ENCODE data around the gene ZG16. TPM values are rescaled to one million over a fixed set of nuclear protein-coding genes. Genes with fewer than 3 reads are reported as not detected.
A peak's percentile ranks its signal among the peaks of the same experiment; 100 is the strongest.
"Not testable (repeated sequence)": the region's sequence is repeated elsewhere in the genome, so short reads cannot be mapped to it uniquely, and the experiment has no call there.

Gene ZG16
- total RNA-seq, 1 experiment from 2014 or later = not detected

DNA sequence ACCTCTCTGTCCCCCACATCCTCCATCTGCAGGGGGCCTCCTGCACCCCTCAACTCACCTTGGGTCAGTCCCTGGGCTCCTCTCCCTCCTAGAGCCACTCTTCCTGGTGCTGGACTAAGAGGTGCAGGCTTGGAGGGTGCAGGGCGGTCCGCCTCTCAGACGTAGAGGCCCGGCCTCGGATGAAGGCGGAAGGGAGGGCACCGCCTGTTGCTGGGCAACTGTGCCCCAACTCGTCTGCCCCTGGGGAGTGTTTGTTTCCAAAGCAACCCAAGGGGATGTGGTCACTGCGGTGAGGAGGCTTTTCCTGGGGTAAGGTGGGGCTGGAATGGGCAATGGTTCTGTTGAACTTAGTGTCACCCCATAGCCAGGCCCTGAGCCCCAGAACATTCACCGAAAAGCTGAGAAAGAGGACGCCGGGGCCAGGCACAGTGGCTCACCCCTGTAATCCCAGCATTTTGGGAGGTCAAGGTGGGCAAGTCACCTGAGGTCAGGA is 32.2 kb upstream of the ZG16 start, which contains the start of gene C16orf54:
Gene C16orf54, minus strand, starts transcription at position 138 of the 493 bp plus-strand sequence. CDS start 1,039 bp downstream, outside the sequence.
- H3K4me3 ChIP-seq (ENCODE audit: low read length) = peak within 1 kb of the TSS; percentile 47; the same call in 1 of the 2 replicates
- no peak within 1 kb of the TSS for H3K27ac ChIP-seq (ENCODE audit: low read length)
- peak within 1 kb of the TSS; percentile 26 for H3K4me2 ChIP-seq (ENCODE audit: low read depth, low read length, poor library complexity, severe bottlenecking)
- H3K9ac ChIP-seq (ENCODE audit: low read length) = peak within 1 kb of the TSS; percentile 57
- H2AFZ ChIP-seq (ENCODE audit: low read length) = peak within 1 kb of the TSS; percentile 80; the same call in 1 of the 2 replicates
- H3K79me2 ChIP-seq (ENCODE audit: low read length) = no peaks in the 10 kb centered on the region
- H3K27me3 ChIP-seq (ENCODE audit: low read length) = no peaks in the 10 kb centered on the region
- no peaks in the 10 kb centered on the region for H3K9me2 ChIP-seq (replicated peaks; ENCODE audit: insufficient read depth, low read length)
- H3K9me3 ChIP-seq (ENCODE audit: low read length) = no peaks in the 10 kb centered on the region
- DNase-seq = peak; percentile 62
- peaks cover 6% of the 10 kb centered on the region for H3K4me1 ChIP-seq (ENCODE audit: low read length)
- H3K36me3 ChIP-seq (ENCODE audit: insufficient read depth, low read length) = no peaks in the 10 kb centered on the region
- no peaks in the 10 kb centered on the region for H4K20me1 ChIP-seq (ENCODE audit: insufficient read depth, low read depth, low read length)

GRCh38 chr16:29746518-29746917 is 31.5 kb upstream of the ZG16 start:
- H3K27me3 ChIP-seq (ENCODE audit: low read length); H3K4me2 ChIP-seq (ENCODE audit: low read depth, low read length, poor library complexity, severe bottlenecking); H3K27ac ChIP-seq (ENCODE audit: low read length): not testable (repeated sequence)

GRCh38 chr16:29747947-29748759 is 29.9 kb upstream of the ZG16 start:
- DNase-seq = no peak
- H3K36me3 ChIP-seq (ENCODE audit: insufficient read depth, low read length) = no peaks in the 10 kb centered on the region
- no peaks in the 10 kb centered on the region for H4K20me1 ChIP-seq (ENCODE audit: insufficient read depth, low read depth, low read length)
- H3K27me3 ChIP-seq (ENCODE audit: low read length) = no peaks in the 10 kb centered on the region
- no peak overlapping the region for H3K4me2 ChIP-seq (ENCODE audit: low read depth, low read length, poor library complexity, severe bottlenecking)
- H3K4me3 ChIP-seq (ENCODE audit: low read length) = no peak overlapping the region
- H3K79me2 ChIP-seq (ENCODE audit: low read length) = no peaks in the 10 kb centered on the region
- H2AFZ ChIP-seq (ENCODE audit: low read length) = no peak overlapping the region
- H3K27ac ChIP-seq (ENCODE audit: low read length) = no peak overlapping the region
- no peak overlapping the region for H3K9ac ChIP-seq (ENCODE audit: low read length)
- H3K9me3 ChIP-seq (ENCODE audit: low read length) = no peaks in the 10 kb centered on the region
- H3K9me2 ChIP-seq (replicated peaks; ENCODE audit: insufficient read depth, low read length) = no peaks in the 10 kb centered on the region
- peaks cover 6% of the 10 kb centered on the region for H3K4me1 ChIP-seq (ENCODE audit: low read length)

More at GRCh38 chr16:29746518-29746917, 31.5 kb upstream of the ZG16 start:
- not testable (repeated sequence) for H3K9me3 ChIP-seq (ENCODE audit: low read length); H3K9me2 ChIP-seq (replicated peaks; ENCODE audit: insufficient read depth, low read length); H3K4me1 ChIP-seq (ENCODE audit: low read length); H3K9ac ChIP-seq (ENCODE audit: low read length); H3K4me3 ChIP-seq (ENCODE audit: low read length); H3K79me2 ChIP-seq (ENCODE audit: low read length); DNase-seq; H4K20me1 ChIP-seq (ENCODE audit: insufficient read depth, low read depth, low read length); H2AFZ ChIP-seq (ENCODE audit: low read length); H3K36me3 ChIP-seq (ENCODE audit: insufficient read depth, low read length)

- not testable (repeated sequence) for H3K9me2 ChIP-seq (replicated peaks; ENCODE audit: insufficient read depth, low read length); H3K27me3 ChIP-seq (ENCODE audit: low read length); H2AFZ ChIP-seq (ENCODE audit: low read length); H3K9me3 ChIP-seq (ENCODE audit: low read length); H3K4me3 ChIP-seq (ENCODE audit: low read length); H3K4me1 ChIP-seq (ENCODE audit: low read length); H3K36me3 ChIP-seq (ENCODE audit: insufficient read depth, low read length); H3K4me2 ChIP-seq (ENCODE audit: low read depth, low read length, poor library complexity, severe bottlenecking); H3K27ac ChIP-seq (ENCODE audit: low read length); H4K20me1 ChIP-seq (ENCODE audit: insufficient read depth, low read depth, low read length); DNase-seq; H3K9ac ChIP-seq (ENCODE audit: low read length); H3K79me2 ChIP-seq (ENCODE audit: low read length)
These were observed 29.3 kb upstream of the ZG16 start for GRCh38 chr16:29748760-29749149.

DNA sequence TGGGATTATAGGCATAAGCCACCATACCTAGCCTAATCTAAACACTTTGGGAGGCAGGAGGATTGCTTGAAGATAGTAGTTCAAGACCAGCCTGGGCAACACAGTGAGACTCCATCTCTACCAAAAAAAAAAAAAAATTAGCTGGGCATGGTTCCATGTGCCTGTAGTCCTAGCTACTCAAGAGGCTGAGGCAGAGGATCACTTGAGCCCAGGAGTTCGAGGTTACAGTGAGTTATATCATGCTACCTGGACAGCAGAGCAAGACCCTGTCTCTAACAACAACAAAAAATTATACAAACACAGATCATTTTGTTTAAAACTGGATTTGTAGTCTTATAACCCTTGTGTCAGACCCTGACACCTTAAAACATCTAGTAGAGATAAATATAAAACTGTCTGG is 24.5 kb upstream of the ZG16 start:
- Histone ChIP-seq H3K9me3 (ENCODE audit: low read length) (no peaks in the 10 kb centered on the region), H4K20me1 (ENCODE audit: insufficient read depth, low read depth, low read length) (no peaks in the 10 kb centered on the region), H3K79me2 (ENCODE audit: low read length) (no peaks in the 10 kb centered on the region), H3K27me3 (ENCODE audit: low read length) (no peaks in the 10 kb centered on the region), H3K36me3 (ENCODE audit: insufficient read depth, low read length) (no peaks in the 10 kb centered on the region), H3K9ac (ENCODE audit: low read length) (no peak overlapping the region), H2AFZ (ENCODE audit: low read length) (no peak overlapping the region), H3K9me2 (replicated peaks; ENCODE audit: insufficient read depth, low read length) (no peaks in the 10 kb centered on the region), H3K4me2 (ENCODE audit: low read depth, low read length, poor library complexity, severe bottlenecking) (no peak overlapping the region), H3K4me1 (ENCODE audit: low read length) (peaks cover 2% of the 10 kb centered on the region; the same call in 1 of the 2 replicates), H3K27ac (ENCODE audit: low read length) (no peak overlapping the region), H3K4me3 (ENCODE audit: low read length) (no peak overlapping the region)
- no peak for DNase-seq

- no peak overlapping the region for H3K27ac ChIP-seq (ENCODE audit: low read length)
- H4K20me1 ChIP-seq (ENCODE audit: insufficient read depth, low read depth, low read length) = no peaks in the 10 kb centered on the region
- no peaks in the 10 kb centered on the region for H3K9me2 ChIP-seq (replicated peaks; ENCODE audit: insufficient read depth, low read length)
- no peaks in the 10 kb centered on the region for H3K27me3 ChIP-seq (ENCODE audit: low read length)
- H3K9ac ChIP-seq (ENCODE audit: low read length) = no peak overlapping the region
- DNase-seq = no peak
- H3K4me2 ChIP-seq (ENCODE audit: low read depth, low read length, poor library complexity, severe bottlenecking) = no peak overlapping the region
- H3K36me3 ChIP-seq (ENCODE audit: insufficient read depth, low read length) = no peaks in the 10 kb centered on the region
- H3K9me3 ChIP-seq (ENCODE audit: low read length) = no peaks in the 10 kb centered on the region
- no peak overlapping the region for H2AFZ ChIP-seq (ENCODE audit: low read length)
- no peaks in the 10 kb centered on the region for H3K79me2 ChIP-seq (ENCODE audit: low read length)
- H3K4me1 ChIP-seq (ENCODE audit: low read length) = peaks cover 2% of the 10 kb centered on the region; the same call in 1 of the 2 replicates
- no peak overlapping the region for H3K4me3 ChIP-seq (ENCODE audit: low read length)
These were observed 21.4 kb upstream of the ZG16 start for GRCh38 chr16:29756654-29757053.

- not testable (repeated sequence) for H2AFZ ChIP-seq (ENCODE audit: low read length); H3K79me2 ChIP-seq (ENCODE audit: low read length); H4K20me1 ChIP-seq (ENCODE audit: insufficient read depth, low read depth, low read length); DNase-seq; H3K4me1 ChIP-seq (ENCODE audit: low read length); H3K9ac ChIP-seq (ENCODE audit: low read length); H3K9me3 ChIP-seq (ENCODE audit: low read length); H3K9me2 ChIP-seq (replicated peaks; ENCODE audit: insufficient read depth, low read length); H3K4me3 ChIP-seq (ENCODE audit: low read length); H3K4me2 ChIP-seq (ENCODE audit: low read depth, low read length, poor library complexity, severe bottlenecking); H3K27ac ChIP-seq (ENCODE audit: low read length); H3K27me3 ChIP-seq (ENCODE audit: low read length); H3K36me3 ChIP-seq (ENCODE audit: insufficient read depth, low read length)
These were observed 21.0 kb upstream of the ZG16 start for GRCh38 chr16:29757086-29757485.

DNA sequence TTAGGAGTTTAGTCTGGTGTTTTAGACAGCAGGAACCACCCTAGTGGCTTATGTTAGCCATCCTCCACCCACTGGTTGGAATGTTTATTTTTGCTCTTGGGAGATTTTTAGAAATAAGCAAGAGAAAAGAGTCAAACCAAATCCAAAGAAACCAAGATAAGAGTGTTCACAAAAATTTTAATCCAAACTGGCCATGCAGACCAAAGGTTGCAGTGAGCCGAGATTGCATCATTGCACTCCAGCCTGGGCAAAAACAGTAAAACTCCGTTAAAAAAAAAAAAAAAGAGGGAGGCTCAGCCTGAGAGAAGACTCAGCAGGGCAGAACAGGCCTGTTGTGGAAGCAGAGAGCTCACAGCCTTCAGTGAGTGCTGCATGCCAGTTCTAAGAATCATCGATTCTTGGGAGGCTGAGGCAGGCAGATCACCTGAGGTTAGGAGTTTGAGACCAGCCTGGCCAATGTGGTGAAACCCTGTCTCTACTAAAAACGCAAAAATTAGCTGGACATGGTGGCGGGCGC is 20.0 kb upstream of the ZG16 start:
- H2AFZ ChIP-seq (ENCODE audit: low read length) = no peak overlapping the region
- no peaks in the 10 kb centered on the region for H3K79me2 ChIP-seq (ENCODE audit: low read length)
- no peak overlapping the region for H3K27ac ChIP-seq (ENCODE audit: low read length)
- H3K36me3 ChIP-seq (ENCODE audit: insufficient read depth, low read length) = no peaks in the 10 kb centered on the region
- no peak overlapping the region for H3K4me3 ChIP-seq (ENCODE audit: low read length)
- no peaks in the 10 kb centered on the region for H3K9me2 ChIP-seq (replicated peaks; ENCODE audit: insufficient read depth, low read length)
- H3K4me2 ChIP-seq (ENCODE audit: low read depth, low read length, poor library complexity, severe bottlenecking) = no peak overlapping the region
- H4K20me1 ChIP-seq (ENCODE audit: insufficient read depth, low read depth, low read length) = no peaks in the 10 kb centered on the region
- DNase-seq = no peak
- H3K9me3 ChIP-seq (ENCODE audit: low read length) = no peaks in the 10 kb centered on the region
- H3K9ac ChIP-seq (ENCODE audit: low read length) = no peak overlapping the region
- no peaks in the 10 kb centered on the region for H3K27me3 ChIP-seq (ENCODE audit: low read length)
- peaks cover 2% of the 10 kb centered on the region; the same call in 1 of the 2 replicates for H3K4me1 ChIP-seq (ENCODE audit: low read length)
